HG02623 (cell line): ENCODE data around the gene TMC5.

Source experiments
- ATAC-seq: cut with Tn5 transposase; IDR thresholded peaks from one replicate; pipeline ENCODE4 v1.9.1; 2021; ENCODE audit warnings: moderate library complexity; ENCODE audit not compliant: unreplicated experiment

TMC5 gene

GRCh38 chr16:19460397-19460796, 42.7 kb downstream of the TMC5 start:
- no peak for ATAC-seq

- ATAC-seq, result no peak
These were observed 46.0 kb downstream of the TMC5 start for GRCh38 chr16:19463468-19464315.

- no peak for ATAC-seq
These were observed 50.6 kb downstream of the TMC5 start for GRCh38 chr16:19468300-19468699.

- ATAC-seq, result no peak
These were observed 54.8 kb downstream of the TMC5 start for GRCh38 chr16:19472482-19472881.

GRCh38 chr16:19474617-19475016, 56.9 kb downstream of the TMC5 start:
- ATAC-seq, result no peak

GRCh38 chr16:19478505-19478904, 60.8 kb downstream of the TMC5 start:
- ATAC-seq, result no peak

- no peak for ATAC-seq
These were observed 61.6 kb downstream of the TMC5 start for GRCh38 chr16:19479302-19479721.

- ATAC-seq, result no peak
These were observed 63.6 kb downstream of the TMC5 start for GRCh38 chr16:19481296-19481695.

- no peak for ATAC-seq
These were observed 64.1 kb downstream of the TMC5 start for GRCh38 chr16:19481769-19482168.

GRCh38 chr16:19482291-19482690, 64.6 kb downstream of the TMC5 start:
- ATAC-seq, result no peak

GRCh38 chr16:19484096-19484495, 66.4 kb downstream of the TMC5 start:
- ATAC-seq, result no peak

- ATAC-seq, result no peak
These were observed 67.9 kb downstream of the TMC5 start for GRCh38 chr16:19485611-19486010.

GRCh38 chr16:19486051-19486450, 68.4 kb downstream of the TMC5 start:
- no peak for ATAC-seq

GRCh38 chr16:19486750-19487325, 69.2 kb downstream of the TMC5 start:
- ATAC-seq, result no peak

- no peak for ATAC-seq
These were observed 70.5 kb downstream of the TMC5 start for GRCh38 chr16:19488213-19488640.

GRCh38 chr16:19490619-19491018, 72.9 kb downstream of the TMC5 start:
- no peak for ATAC-seq

- ATAC-seq, result no peak
These were observed 79.5 kb downstream of the TMC5 start for GRCh38 chr16:19497176-19497575.

- no peak for ATAC-seq
These were observed 81.3 kb downstream of the TMC5 start for GRCh38 chr16:19499006-19499405.

- no peak for ATAC-seq
These were observed 81.8 kb downstream of the TMC5 start for GRCh38 chr16:19499481-19499880.

GRCh38 chr16:19502395-19503131, 84.9 kb downstream of the TMC5 start:
- ATAC-seq, result no peak

- no peak for ATAC-seq
These were observed 85.9 kb downstream of the TMC5 start for GRCh38 chr16:19503461-19504075.
